BJ (cell line): ENCODE measurements around the gene LIPH. TPM values are rescaled to one million over a fixed set of nuclear protein-coding genes. Genes with fewer than 3 reads are reported as not detected.
"Not testable (repeated sequence)": the region's sequence is repeated elsewhere in the genome, so short reads cannot be mapped to it uniquely, and the experiment has no call there.

ENCODE experiments used
- CTCF ChIA-PET: fragments of 350-600 bp; formaldehyde crosslinking; extraction: SDS; loops from one replicate; lab custom pipeline; 2021; ENCODE audit warnings: antibody characterized with exemption, inconsistent platforms; lab: Yijun Ruan, JAX
- POLR2A ChIA-PET: fragments of 300-600 bp; sonication (Branson Sonifier 250); formaldehyde crosslinking; extraction: SDS; loops from one replicate; lab custom pipeline; 2021; ENCODE audit warnings: antibody characterized with exemption; lab: Charles Lee
- DNase-seq: peaks from one replicate; pipeline ENCODE4 v3.0.0-alpha.2; 2011; ENCODE audit warnings: low read depth
- H3K27me3 ChIP-seq: 2 replicates; pipeline ENCODE4 v1.6.0; 2011; ENCODE audit warnings: low read length; ENCODE audit not compliant: control insufficient read depth, insufficient read depth
- H3K36me3 ChIP-seq: 2 replicates; pipeline ENCODE4 v1.5.1; 2011; ENCODE audit warnings: low read length; ENCODE audit not compliant: control insufficient read depth, insufficient read depth
- H3K4me3 ChIP-seq: 2 replicates; pipeline ENCODE4 v1.5.1; 2011; ENCODE audit warnings: low read depth, mild to moderate bottlenecking, control low read depth, low read length
- polyA plus RNA-seq: library from polyadenylated mRNA; depleted of rRNA; stranded (reverse); fragments of >200 nt; gene quantifications from 2 replicates; pipeline ENCODE4 v1.2.3, GENCODE V29; 2011
- TF ChIP-seq, protein P1 (sequence below): IDR thresholded peaks from 2 replicates; pipeline ENCODE4 v1.5.1; 2011; ENCODE audit warnings: low read depth, mild to moderate bottlenecking, control low read depth, inconsistent platforms, low read length, moderate library complexity; ENCODE audit not compliant: insufficient read depth

LIPH gene
- polyA plus RNA-seq, 1 experiment = 0.17 TPM

DNA sequence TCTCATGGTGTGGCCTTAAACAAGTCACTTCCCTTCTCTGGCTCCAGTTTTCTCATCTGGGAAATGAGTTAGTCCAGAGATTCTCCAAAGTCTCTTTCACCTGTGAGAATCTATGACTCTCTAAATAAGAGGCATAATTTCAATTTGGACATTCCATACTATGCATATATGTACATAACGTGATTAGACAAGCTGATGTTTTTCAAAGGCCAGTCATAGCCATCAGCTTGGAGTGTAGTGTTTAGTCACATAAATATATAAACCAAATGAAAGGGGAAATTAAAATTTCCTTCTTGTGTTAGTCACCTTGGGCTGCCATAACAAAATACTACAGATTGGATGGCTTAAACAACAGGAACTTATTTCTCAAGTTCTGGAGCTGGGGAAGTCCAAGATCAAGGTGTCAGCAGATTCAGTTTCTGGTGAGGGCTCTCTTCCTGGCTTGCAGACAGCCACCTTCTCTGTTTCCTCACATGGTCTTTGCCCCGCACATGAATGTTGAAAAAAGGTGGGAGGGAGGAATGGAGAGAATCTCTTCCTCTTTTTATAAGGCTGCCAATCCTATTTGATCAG is 72.9 kb downstream of the LIPH start:
- CTCF ChIA-PET = interaction anchor here (0.8 to 1.6 kb wide), 2 partner anchors 63 to 80 kb away, joined by 3 read pairs; no protein-coding TSS in a partner anchor
- POLR2A ChIA-PET = no interaction called here
- no peaks in the 10 kb centered on the region for H3K27me3 ChIP-seq

DNA sequence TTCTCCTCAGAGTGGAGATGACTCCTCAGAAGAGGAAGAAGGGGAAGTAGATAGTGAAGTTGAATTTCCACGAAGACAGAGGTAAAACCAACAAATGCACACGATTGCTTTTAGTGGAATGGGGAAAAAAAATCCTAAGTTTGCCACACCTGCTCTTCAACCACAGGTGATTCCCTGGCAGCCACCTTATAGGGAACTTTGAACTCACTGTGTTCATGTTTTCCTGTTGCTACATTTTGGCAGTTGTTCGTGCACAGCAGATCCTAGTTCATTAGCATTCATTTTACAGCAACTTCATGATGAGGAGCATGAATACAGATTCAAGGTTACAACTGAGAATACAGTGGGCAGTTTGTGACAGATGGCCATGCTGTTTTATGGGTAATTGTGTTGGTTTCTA is 75.1 kb downstream of the LIPH start:
- Histone ChIP-seq H3K27me3 (no peaks in the 10 kb centered on the region), H3K4me3 (no peak overlapping the region), H3K36me3 (peaks cover 3% of the 10 kb centered on the region)
- TF ChIP-seq, protein P1, sequence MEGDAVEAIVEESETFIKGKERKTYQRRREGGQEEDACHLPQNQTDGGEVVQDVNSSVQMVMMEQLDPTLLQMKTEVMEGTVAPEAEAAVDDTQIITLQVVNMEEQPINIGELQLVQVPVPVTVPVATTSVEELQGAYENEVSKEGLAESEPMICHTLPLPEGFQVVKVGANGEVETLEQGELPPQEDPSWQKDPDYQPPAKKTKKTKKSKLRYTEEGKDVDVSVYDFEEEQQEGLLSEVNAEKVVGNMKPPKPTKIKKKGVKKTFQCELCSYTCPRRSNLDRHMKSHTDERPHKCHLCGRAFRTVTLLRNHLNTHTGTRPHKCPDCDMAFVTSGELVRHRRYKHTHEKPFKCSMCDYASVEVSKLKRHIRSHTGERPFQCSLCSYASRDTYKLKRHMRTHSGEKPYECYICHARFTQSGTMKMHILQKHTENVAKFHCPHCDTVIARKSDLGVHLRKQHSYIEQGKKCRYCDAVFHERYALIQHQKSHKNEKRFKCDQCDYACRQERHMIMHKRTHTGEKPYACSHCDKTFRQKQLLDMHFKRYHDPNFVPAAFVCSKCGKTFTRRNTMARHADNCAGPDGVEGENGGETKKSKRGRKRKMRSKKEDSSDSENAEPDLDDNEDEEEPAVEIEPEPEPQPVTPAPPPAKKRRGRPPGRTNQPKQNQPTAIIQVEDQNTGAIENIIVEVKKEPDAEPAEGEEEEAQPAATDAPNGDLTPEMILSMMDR = no peak
- ChIA-PET POLR2A (no interaction called here), CTCF (no interaction called here)
- no peak for DNase-seq

More for the DNA sequence above, 72.9 kb downstream of the LIPH start:
- H3K4me3 ChIP-seq = no peak overlapping the region
- peaks cover 2% of the 10 kb centered on the region; the same call in 1 of the 2 replicates for H3K36me3 ChIP-seq
- TF ChIP-seq, protein P1 = no peak
- no peak for DNase-seq

DNA sequence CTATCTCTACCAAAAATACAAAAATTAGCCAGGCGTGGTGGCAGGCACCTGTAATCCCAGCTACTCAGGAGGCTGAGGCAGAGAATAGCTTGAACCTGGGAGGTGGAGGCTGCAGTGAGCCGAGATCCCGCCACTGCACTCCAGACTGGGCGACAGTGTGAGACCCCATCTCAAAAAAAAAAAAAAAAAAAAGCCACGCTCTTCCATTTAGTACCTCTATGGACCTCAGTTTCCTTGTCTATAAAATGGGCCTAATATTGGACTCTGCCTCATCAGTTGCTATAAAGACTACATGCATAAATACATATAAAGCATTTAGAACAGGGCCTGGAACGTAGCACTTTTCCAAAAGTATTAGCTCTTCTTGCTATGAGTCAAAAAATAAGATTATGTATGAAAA is 77.5 kb downstream of the LIPH start:
- H3K4me3 ChIP-seq, DNase-seq, POLR2A ChIA-PET, H3K36me3 ChIP-seq, H3K27me3 ChIP-seq: not testable (repeated sequence)
- CTCF ChIA-PET = interaction anchor here (0.8 to 1.0 kb wide), 2 partner anchors 14 to 100 kb away, joined by 3 read pairs; no protein-coding TSS in a partner anchor

DNA sequence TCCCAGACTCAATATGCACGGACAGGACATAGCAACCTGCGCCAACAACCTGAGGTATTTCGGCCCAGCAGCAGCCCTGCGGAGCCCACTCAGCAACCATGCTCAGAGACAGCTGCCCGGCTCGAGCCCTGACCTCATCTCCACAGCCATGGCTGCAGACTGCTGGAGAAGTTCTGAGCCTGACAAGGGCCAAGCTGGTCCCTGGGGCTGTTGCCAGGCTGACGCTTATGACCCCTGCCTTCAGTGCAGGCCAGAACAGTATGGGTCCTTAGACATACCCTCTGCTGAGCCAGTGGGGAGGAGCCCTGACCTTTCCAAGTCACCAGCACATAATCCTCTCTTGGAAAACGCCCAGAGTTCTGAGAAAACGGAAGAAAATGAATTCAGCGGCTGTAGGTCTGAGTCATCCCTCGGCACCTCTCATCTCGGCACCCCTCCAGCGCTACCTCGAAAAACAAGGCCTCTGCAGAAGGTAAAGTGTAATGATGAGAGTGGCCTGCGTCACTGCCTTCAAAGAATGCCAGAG is 79.0 kb downstream of the LIPH start:
- H3K27me3 ChIP-seq = no peaks in the 10 kb centered on the region
- H3K36me3 ChIP-seq = peaks cover 2% of the 10 kb centered on the region
- ChIA-PET CTCF (interaction anchor here (1.5 kb wide), 1 partner anchor 101 kb away, joined by 4 read pairs; no protein-coding TSS in a partner anchor), POLR2A (no interaction called here)
- TF ChIP-seq, protein P1 = no peak
- H3K4me3 ChIP-seq = no peak overlapping the region
- DNase-seq = no peak

DNA sequence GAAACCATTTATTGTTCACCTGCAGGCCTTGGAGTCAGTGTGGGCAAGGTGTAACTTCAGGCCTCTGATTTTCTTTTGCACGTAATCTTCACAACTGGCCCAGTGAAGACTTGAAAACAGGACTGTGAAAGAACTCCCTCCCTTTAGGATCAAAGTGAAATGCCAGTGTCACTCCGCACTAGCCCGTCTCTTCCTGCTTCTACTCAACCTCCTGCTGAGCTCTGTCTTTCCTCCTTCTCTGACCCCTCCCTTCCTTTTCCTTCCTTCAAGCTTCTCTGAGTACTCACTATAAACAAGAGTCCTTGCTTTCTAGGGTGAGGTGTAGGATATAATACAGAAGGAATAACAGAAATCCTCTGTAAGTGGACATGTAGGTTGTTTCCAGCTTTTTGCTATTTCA is 82.1 kb downstream of the LIPH start:
- CTCF ChIA-PET = interaction anchor here (2.6 kb wide), 1 partner anchor 10 kb away, joined by 9 read pairs; no protein-coding TSS in a partner anchor
- Histone ChIP-seq H3K27me3 (no peaks in the 10 kb centered on the region), H3K4me3 (no peak overlapping the region), H3K36me3 (peaks cover 3% of the 10 kb centered on the region)
- DNase-seq = no peak
- POLR2A ChIA-PET = no interaction called here
- TF ChIP-seq, protein P1 = no peak
